Spinal cord (tissue), 10 donors: Measurements from ENCODE around the gene MTMR3. TPM values are rescaled to one million over a fixed set of nuclear protein-coding genes. Genes with fewer than 3 reads are reported as not detected.

Source experiments
- DNase-seq, 6 donors: peaks; one replicate each; pipeline versions ENCODE4 v3.0.0 to v3.0.0-alpha.2; 2013 to 2015; ENCODE audit warnings: low spot score in 6 of 6, low read depth in 4 of 6
- H3K27ac ChIP-seq: one replicate; pipeline ENCODE4 v1.5.1; 2013; ENCODE audit warnings: low read depth, low read length, control low read depth
- H3K27me3 ChIP-seq: one replicate; pipeline ENCODE4 v1.6.1; 2013; ENCODE audit warnings: low read length; ENCODE audit not compliant: control insufficient read depth, insufficient read depth
- H3K36me3 ChIP-seq: one replicate; pipeline ENCODE4 v1.6.1; 2013; ENCODE audit warnings: low read length; ENCODE audit not compliant: control insufficient read depth, insufficient read depth
- H3K4me1 ChIP-seq: one replicate; pipeline ENCODE4 v1.6.1; 2013; ENCODE audit warnings: low read length; ENCODE audit not compliant: control insufficient read depth, insufficient read depth
- H3K4me3 ChIP-seq: one replicate; pipeline ENCODE4 v1.5.1; 2013; ENCODE audit warnings: low read depth, low read length, control low read depth
- H3K9me3 ChIP-seq: one replicate; pipeline ENCODE4 v1.6.1; 2013; ENCODE audit warnings: low read length; ENCODE audit not compliant: control insufficient read depth, insufficient read depth
- WGBS: methylation state at CpG from one replicate; pipeline ENCODE4 v1.1.5; 2013; ENCODE audit warnings: missing lambda C conversion rate; ENCODE audit not compliant: insufficient coverage; 5-methylcytosine and 5-hydroxymethylcytosine counted together
- polyA plus RNA-seq, 2 donors: library from polyadenylated mRNA; unstranded; fragments of 120-200 nt; gene quantifications; one replicate each; pipeline ENCODE4 v1.2.1, GENCODE V29; 2013; ENCODE audit not compliant: insufficient read length in 2 of 2
- total RNA-seq, 2 donors: library from RNA; depleted of rRNA in 1 of 2; stranded (reverse); fragments of 120-200 nt in 1 of 2; fragments of >200 nt in 1 of 2; gene quantifications; one replicate each; pipeline versions ENCODE4 v1.2.3 to v1.2.4, GENCODE V29; 2013 to 2014
- donor health status: healthy.

MTMR3 gene
- total and polyA plus RNA-seq, 4 donors: 47.6 to 61.3 (median 51.6) TPM

- H3K27ac ChIP-seq: no peak overlapping the region
- WGBS: no CpG with 5 or more reads among the region's 2 CpGs
Measured at GRCh38 chr22:29988719-29989118, 105.7 kb downstream of the MTMR3 start.

GRCh38 chr22:29989446-29989845, 106.5 kb downstream of the MTMR3 start:
- Histone ChIP-seq H3K36me3 (peaks cover 7% of the 10 kb centered on the region), H3K4me3 (no peak overlapping the region), H3K9me3 (no peaks in the 10 kb centered on the region), H3K27me3 (no peaks in the 10 kb centered on the region), H3K4me1 (peaks cover 11% of the 10 kb centered on the region), H3K27ac (no peak overlapping the region)
- no peak for DNase-seq
- WGBS: 100% methylated on average over 3 of the region's 6 CpGs

More at GRCh38 chr22:29988719-29989118, 105.7 kb downstream of the MTMR3 start:
- DNase-seq: no peak
- Histone ChIP-seq H3K9me3 (no peaks in the 10 kb centered on the region), H3K4me1 (peaks cover 11% of the 10 kb centered on the region), H3K4me3 (no peak overlapping the region), H3K36me3 (peaks cover 7% of the 10 kb centered on the region), H3K27me3 (no peaks in the 10 kb centered on the region)

- peaks cover 4% of the 10 kb centered on the region for H3K4me1 ChIP-seq
- H3K9me3 ChIP-seq: no peaks in the 10 kb centered on the region
- 57% methylated on average over 3 of the region's 6 CpGs for WGBS
- no peak overlapping the region for H3K4me3 ChIP-seq
- DNase-seq: no peak
- H3K27ac ChIP-seq: no peak overlapping the region
- peaks cover 7% of the 10 kb centered on the region for H3K36me3 ChIP-seq
- H3K27me3 ChIP-seq: no peaks in the 10 kb centered on the region
Measured at GRCh38 chr22:29992341-29993275, 109.6 kb downstream of the MTMR3 start.

GRCh38 chr22:29994027-29994715, 111.2 kb downstream of the MTMR3 start:
- WGBS: no CpG with 5 or more reads among the region's 3 CpGs

GRCh38 chr22:29994943-29995342, 112.0 kb downstream of the MTMR3 start:
- H3K27ac ChIP-seq: no peak overlapping the region
- no peaks in the 10 kb centered on the region for H3K27me3 ChIP-seq
- H3K4me3 ChIP-seq: no peak overlapping the region
- H3K4me1 ChIP-seq: peaks cover 9% of the 10 kb centered on the region
- DNase-seq: no peak
- WGBS: 50% methylated on average over 1 of the region's 3 CpGs
- H3K36me3 ChIP-seq: peaks cover 10% of the 10 kb centered on the region
- H3K9me3 ChIP-seq: no peaks in the 10 kb centered on the region

More at GRCh38 chr22:29994027-29994715, 111.2 kb downstream of the MTMR3 start:
- peaks cover 9% of the 10 kb centered on the region for H3K4me1 ChIP-seq
- no peak for DNase-seq
- H3K27me3 ChIP-seq: no peaks in the 10 kb centered on the region
- no peaks in the 10 kb centered on the region for H3K9me3 ChIP-seq
- H3K27ac ChIP-seq: no peak overlapping the region
- no peak overlapping the region for H3K4me3 ChIP-seq
- H3K36me3 ChIP-seq: peaks cover 7% of the 10 kb centered on the region

GRCh38 chr22:29997107-29997506, 114.1 kb downstream of the MTMR3 start:
- no peak overlapping the region for H3K27ac ChIP-seq
- peaks cover 7% of the 10 kb centered on the region for H3K36me3 ChIP-seq

GRCh38 chr22:29997516-29997915, 114.5 kb downstream of the MTMR3 start:
- WGBS: no CpG with 5 or more reads among the region's 2 CpGs
- no peak overlapping the region for H3K27ac ChIP-seq

More at GRCh38 chr22:29997107-29997506, 114.1 kb downstream of the MTMR3 start:
- H3K9me3 ChIP-seq: no peaks in the 10 kb centered on the region
- DNase-seq: peak in 1 of 6 donors; percentile 65
- H3K27me3 ChIP-seq: no peaks in the 10 kb centered on the region
- H3K4me1 ChIP-seq: peaks cover 9% of the 10 kb centered on the region
- H3K4me3 ChIP-seq: no peak overlapping the region

GRCh38 chr22:29998627-29999384, 115.8 kb downstream of the MTMR3 start:
- Histone ChIP-seq H3K4me1 (peaks cover 9% of the 10 kb centered on the region), H3K9me3 (no peaks in the 10 kb centered on the region), H3K36me3 (peaks cover 12% of the 10 kb centered on the region), H3K27ac (no peak overlapping the region), H3K27me3 (no peaks in the 10 kb centered on the region), H3K4me3 (no peak overlapping the region)
- peak in 1 of 6 donors; percentile 63 for DNase-seq
- WGBS: 89% methylated on average over 2 of the region's 4 CpGs

More at GRCh38 chr22:29997516-29997915, 114.5 kb downstream of the MTMR3 start:
- peaks cover 9% of the 10 kb centered on the region for H3K4me1 ChIP-seq
- no peaks in the 10 kb centered on the region for H3K27me3 ChIP-seq
- no peak overlapping the region for H3K4me3 ChIP-seq
- peaks cover 6% of the 10 kb centered on the region for H3K36me3 ChIP-seq
- H3K9me3 ChIP-seq: no peaks in the 10 kb centered on the region
- no peak for DNase-seq

- WGBS: 92% methylated on average over 2 of the region's 2 CpGs
- Histone ChIP-seq H3K4me3 (no peak overlapping the region), H3K27ac (no peak overlapping the region), H3K9me3 (no peaks in the 10 kb centered on the region), H3K4me1 (peaks cover 16% of the 10 kb centered on the region), H3K27me3 (no peaks in the 10 kb centered on the region), H3K36me3 (peaks cover 12% of the 10 kb centered on the region)
- DNase-seq: no peak
Measured at GRCh38 chr22:30000566-30000965, 117.6 kb downstream of the MTMR3 start.
